Activated T-cell treated with anti-CD3 and anti-CD28 coated beads for 48 hours (primary cell): ENCODE measurements around the gene IMMP1L.

Experiments
- DNase-seq: peaks from one replicate; pipeline ENCODE4 v3.0.0-alpha.2; 2020; ENCODE audit warnings: low read depth

The IMMP1L gene

DNA sequence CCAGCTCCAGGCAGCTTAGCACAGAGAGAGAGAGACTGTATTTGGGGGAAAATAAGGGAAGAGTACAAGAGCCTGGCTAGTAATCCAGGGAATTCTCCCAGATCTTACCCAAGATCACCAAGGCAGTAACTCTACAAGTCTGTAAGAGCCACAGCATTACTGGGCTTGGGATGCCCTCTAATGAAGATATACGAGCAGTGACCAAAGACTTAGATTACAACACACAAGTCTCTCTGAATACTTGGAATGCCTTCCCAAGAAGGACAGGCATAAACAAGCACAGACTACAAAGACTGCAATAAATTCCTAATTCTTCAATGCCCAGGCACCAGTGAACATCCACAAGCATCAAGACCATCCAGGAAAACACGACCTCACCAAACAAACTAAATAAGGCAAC, 122.0 kb downstream of the IMMP1L start:
- no peak for DNase-seq

GRCh38 chr11:31383116-31383515, 126.3 kb downstream of the IMMP1L start:
- DNase-seq, result no peak
